Activated T-cell treated with anti-CD3 and anti-CD28 coated beads for 24 hours (primary cell): ENCODE data around the gene PIANP.

Source experiments
- DNase-seq: peaks from one replicate; pipeline ENCODE4 v3.0.0-alpha.2; 2020; ENCODE audit warnings: low read depth

Gene PIANP

DNA sequence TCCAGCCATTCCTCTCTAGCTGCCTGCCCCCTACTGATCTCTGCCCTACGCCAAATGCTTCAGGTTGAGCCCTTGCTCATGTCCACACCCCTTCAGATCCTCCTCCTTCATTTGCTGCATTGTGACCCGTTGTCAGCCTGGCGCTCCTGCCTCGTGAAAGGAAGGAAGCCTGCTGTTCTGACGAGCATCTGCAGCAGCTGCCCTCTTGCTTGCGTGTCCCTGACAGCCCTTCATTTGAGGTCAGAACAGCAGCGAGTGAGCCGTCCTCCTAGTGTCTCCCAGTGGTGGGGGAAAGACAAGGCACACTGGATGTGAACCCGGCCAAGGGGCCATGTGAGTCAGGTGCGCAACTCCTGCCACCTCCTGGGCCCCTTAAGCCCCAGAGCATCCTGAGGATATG lies 3.0 kb upstream of the PIANP start:
- no peak for DNase-seq

- DNase-seq: no peak
Observed at GRCh38 chr12:6701078-6701768, 608 bp upstream of the PIANP start.

DNA sequence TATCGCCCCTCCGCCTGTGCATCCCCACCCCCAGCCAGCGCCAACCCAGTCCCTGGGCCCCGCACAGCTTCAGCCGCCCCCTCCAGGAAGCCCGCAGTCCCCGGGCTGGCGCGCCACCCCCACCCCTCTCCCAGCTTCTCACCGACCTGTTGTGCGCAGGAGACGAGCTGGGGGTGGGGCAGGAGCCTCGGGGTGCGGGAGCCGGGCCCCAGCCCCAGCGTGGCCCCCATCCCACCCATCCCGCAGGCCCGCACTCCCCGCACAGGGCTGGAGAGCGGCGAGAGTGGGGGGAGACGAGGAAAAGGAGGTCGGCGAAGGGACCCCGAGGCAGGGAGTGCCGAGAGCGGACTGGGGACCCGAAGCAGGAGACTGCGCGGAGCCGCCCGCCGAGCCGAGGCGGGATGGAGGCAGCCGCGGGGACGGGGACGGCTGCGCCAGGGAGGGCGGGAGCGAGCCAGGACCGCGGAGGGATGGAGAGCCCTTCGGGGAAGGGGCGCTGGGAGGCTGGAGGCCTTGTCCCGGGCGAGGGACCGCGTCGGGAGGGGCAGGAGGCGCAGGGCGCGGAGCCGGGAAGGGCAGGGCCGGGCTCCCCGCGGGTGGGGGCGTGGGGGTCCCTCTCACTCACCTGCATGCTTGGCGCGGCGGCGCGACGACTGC lies 498 bp downstream of the PIANP start:
- DNase-seq: no peak

DNA sequence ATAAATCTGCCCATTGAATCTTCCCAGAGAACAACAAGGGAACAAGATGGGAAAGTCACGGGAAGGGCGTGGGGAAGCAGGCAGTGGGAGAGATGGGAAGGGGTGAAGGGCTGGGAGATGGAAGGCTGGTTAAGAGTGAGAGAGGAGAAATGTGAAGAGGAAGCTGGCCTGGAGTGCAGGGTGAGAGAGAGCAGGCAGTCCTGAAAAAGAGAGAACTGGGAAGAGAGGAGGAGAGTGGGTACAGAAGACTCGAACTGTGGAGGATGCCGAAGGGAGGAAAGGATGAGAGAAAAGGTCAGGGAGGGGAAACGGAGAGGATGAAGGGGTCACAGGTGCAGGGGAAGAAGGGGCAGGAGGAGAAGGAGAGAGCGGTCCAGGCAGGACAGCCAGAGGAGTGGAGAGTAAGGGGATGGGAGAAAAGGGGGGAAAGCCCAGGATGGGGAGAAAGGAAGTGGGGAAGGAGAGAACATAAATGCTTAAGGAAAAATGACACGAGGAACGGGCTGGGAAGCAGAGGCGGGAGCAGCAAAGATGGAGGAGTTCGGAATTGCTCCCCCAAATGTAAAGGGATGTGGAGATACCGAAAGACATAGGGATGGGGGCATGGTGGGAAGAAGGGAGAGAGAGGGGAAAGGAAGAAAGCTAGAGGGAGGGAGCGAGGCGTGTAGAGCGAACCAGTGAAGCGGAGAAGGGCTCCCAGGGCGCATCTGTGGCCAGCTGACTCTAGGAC lies 1.2 kb downstream of the PIANP start:
- no peak for DNase-seq

DNA sequence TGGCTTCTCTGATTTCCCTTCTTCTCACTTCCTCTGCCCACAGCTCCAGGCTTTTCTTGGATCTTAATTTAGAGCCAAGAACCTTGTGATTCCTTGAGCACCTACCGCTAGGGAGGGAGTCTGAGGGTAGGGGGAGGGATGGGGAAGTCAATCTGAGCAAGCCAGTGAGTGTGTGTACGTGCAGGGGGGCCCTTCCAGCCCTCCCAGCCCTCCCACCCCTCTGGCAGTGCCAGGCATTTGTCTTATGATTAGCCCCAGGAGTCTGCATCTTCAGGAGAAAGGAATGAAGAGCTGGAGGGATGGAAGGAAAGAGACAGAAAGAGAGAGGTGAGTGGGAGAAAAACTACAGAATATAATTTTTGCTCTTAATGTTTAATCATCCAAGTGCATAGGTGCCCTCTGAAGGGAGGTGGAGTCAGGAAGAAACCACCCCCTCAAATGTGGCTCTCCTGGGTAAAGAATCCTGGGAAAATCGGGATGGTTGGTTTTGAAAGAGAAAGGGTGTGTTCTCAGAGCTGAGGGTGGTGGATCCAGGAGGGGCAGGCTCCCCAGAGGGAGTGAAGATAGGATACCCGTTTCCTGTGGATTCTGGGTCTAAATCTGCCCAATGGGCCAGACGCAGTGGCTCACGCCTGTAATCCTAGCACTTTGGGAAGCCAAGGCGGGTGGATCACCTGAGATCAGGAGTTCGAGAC lies 2.1 kb downstream of the PIANP start:
- DNase-seq: no peak

DNA sequence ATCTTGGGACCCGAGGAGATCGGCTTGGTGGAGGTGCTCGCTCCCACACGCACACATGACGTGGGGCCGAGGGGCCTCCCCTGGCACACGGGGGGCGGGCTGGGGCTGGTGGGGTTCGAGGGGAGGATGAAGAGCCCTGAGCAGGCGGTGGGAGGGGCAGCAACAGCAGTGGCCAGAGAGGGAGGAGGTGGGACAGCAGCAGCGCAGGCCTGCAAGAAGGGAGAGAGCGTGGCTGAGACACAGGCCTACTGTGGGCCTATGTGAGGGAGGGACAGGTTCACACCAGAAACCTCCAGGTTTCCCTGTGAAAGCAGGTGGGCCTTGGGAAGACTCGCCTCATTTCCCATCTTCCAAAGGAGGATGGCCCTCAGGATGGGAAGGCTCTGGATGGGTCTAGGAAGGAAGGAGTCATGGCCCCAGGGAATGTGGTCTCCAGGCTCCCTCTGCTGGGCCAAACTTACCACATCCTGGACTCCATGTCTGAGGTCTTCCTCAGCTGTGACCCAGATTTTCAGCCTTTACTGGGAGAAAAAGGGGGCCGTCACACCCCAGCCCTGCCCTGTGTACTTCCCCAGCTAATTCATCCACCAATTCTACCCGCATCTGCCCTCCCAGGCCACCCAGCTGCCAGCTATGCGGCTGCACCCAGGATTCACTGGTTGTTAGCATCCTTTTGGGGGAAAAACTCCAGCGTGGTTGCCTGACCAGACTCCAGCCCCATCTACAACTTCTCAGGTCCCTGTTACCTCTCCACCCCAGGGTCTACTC lies 2.8 kb downstream of the PIANP start:
- DNase-seq: no peak

DNA sequence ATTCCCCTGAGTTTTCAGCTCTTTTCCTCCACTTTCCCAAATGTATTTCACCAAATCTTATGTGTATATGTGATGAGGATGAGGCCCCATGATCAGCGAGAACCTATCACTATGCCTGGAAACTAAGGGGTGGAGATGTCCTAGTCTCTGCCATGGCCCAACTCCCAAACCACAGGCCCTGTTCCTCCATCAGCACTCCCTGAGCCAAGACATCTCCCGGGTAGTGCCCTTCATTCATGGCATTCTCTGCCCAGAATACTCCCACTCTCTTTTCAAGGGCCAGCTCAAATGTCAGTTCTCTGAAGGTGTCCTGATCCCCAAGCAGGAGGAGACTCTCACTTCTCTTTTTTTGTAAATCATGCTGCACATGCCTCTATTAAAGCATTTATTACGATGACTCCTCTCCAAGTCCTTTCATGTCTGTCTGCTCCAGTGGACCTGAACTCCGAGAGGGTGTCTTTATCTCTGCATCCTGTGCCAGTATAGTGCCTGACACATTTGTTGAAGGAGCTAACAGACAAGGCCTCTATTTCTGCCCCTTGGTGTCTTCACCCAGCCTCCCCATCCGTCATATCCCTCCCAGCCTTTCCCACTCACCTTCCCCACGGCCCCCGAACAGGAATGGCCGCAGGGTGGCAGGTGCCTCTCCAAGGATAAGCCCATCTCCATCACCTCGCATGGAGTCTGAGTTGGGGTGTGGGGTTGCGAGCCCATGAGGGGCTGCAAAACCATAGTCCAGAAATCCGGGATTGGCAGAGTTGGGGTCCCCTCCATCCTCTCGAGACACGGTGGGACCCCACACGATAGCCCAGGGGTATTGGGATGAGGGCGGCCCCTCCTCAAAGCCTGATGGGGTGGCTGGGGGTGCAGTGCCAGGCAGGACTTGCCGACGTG lies 3.7 kb downstream of the PIANP start:
- no peak for DNase-seq

DNA sequence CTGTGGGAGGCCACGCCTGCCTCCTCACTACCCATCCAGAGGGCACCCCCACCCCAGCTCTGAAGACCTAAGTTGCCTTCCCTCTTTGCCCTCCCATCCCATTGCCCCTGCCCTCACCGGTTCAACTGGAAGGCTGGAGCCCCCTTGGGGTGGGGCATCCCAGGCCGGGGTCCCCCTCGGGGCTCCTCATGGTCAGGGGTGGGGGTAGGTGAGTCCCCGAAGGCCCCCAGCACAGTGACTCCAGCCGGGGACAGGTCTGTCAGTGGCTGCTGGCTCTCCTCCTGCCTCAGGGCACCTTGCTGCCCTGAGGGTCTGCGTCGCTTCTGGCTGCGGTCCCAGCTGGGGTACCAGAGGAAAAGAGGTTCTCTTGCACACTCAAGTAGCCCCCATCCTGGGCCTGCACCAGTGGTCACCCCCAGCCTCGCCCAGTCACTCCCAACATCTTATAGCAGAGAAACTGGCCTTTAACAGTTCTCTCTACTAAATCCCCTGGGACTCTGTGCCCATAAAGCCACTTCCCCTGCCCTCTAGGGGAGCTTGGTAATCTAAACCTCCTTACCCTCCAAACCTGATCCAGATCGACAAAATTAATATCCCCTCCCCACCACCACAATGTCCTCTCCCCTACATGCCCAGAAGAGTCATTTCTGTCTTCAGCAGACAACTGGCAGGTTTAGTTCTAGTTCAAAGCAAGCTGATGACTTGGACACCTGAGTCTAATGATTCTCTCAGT lies 5.1 kb downstream of the PIANP start:
- DNase-seq: no peak

DNA sequence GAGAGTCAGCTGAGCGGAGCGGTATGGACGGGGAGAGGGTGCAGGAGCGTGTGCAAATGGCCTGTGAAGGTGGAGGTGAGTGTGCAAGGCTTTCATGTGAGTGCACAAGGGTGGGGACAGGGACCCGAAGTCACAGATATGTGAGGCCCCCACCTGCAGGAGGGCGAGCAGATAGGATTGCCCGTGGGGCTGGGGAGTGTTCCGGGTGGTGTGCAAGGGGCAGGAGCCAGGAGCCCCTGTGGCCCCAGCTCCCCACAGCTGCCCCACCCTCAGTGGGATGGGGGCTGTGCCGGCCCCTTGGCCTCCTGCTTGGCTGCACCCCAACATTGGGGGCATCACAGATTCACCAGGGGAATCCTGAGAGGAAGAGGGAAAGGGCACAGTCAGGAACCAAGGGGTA lies 5.9 kb downstream of the PIANP start:
- no peak for DNase-seq

GRCh38 chr12:6693832-6694355 lies 6.7 kb downstream of the PIANP start:
- no peak for DNase-seq

DNA sequence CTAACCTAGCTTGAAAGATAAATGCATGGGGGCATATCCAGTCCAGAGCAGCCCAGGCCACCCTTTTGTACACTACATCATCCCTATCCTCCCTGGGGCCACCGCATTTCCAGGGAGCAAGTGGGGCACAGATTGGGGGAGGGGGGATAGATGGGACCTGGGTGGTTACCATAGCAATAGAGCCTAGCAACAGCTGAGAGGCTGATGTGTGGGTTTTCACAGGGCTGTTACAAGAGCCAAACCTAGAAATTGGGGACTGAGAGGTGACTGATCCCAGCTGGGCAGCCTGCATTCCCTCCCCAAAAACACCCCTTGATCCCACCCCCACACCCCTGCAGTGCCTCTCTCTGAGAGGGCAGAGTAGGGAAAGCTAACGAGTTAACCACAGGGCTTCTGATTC lies 7.7 kb downstream of the PIANP start:
- no peak for DNase-seq

DNA sequence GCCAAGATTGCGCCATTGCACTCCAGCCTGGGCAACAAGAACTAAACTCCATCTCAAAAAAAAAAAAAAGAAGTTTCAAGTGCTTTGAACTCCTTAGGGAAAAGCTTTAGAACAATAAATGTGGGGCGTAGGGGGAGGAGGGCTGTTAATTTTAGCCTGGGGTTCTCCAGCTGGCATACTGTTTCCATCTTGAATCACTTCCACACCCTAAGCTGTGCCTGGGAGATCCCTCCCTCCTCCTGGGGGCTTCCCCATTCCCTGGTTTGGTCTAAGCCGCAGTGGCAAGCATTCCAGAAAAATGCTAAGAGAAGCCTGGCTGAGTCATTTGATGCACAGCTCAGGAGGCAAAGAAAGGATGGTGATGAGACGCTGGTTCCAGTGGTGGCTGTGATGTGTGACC lies 9.1 kb downstream of the PIANP start:
- DNase-seq: no peak

GRCh38 chr12:6688999-6689882 lies 11.4 kb downstream of the PIANP start, which contains the start of gene ZNF384:
ZNF384 (minus strand) TSS chr12:6689375; CDS start chr12:6679520, 9,855 bp downstream.
- peak; percentile 92 for DNase-seq

- no peak for DNase-seq
Observed at GRCh38 chr12:6688543-6688998, 12.0 kb downstream of the PIANP start.

- no peak for DNase-seq
Observed at GRCh38 chr12:6685814-6686213, 14.8 kb downstream of the PIANP start.

DNA sequence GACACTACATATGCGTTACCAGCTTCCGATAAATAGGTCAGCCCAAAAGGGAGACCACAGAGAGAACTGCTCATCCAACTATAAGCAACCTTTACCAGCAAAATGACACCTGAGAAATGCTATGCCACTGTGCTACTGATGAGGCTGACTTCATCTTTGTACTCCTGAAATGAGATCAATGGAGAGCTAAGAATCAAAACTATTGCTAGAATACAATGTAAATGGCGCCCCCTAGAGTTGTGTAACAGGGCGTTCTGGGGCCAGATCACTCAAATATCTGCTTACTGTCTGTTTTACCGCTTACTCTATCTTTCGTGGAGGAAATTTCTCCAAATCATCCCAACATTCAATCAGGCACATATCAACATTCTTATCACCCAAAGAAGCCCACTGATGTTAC lies 16.0 kb downstream of the PIANP start:
- DNase-seq: peak; percentile 38

- no peak for DNase-seq
Observed at GRCh38 chr12:6676962-6677361, 23.7 kb downstream of the PIANP start.

- no peak for DNase-seq
Observed at GRCh38 chr12:6672143-6672542, 28.5 kb downstream of the PIANP start.
